ENCODE results near the gene HEG1.
A peak's percentile ranks its signal among the peaks of the same experiment; 100 is the strongest.

The HEG1 gene

GRCh38 chr3:125053304-125053699, 2.5 kb downstream of the HEG1 start:
- WGBS (ENCODE audit: insufficient coverage): 100% methylated on average over 1 of the region's 2 CpGs
- H3K36me3 ChIP-seq (ENCODE audit: control insufficient read depth in 4 of 4, insufficient read depth in 4 of 4, low read length in 3 of 4): no peaks in the 10 kb centered on the region
- H3K27me3 ChIP-seq (replicated peaks in 2 of 5; ENCODE audit: control insufficient read depth in 4 of 5, insufficient read depth in 5 of 5, low read length in 4 of 5): peaks cover 0 to 2% (median 0%) of the 10 kb centered on the region in 5 experiments
- no peak overlapping the region for H3K4me3 ChIP-seq (ENCODE audit: control insufficient read depth in 1 of 7, extremely low read depth in 1 of 7, insufficient read depth in 4 of 7, low read depth in 2 of 7, low read length in 6 of 7)
- CTCF ChIA-PET: interaction anchor here (1.3 kb wide), 1 partner anchor 8 kb away, joined by 4 read pairs; no protein-coding TSS in a partner anchor
- DNase-seq: no peak
- H3K27ac ChIP-seq (ENCODE audit: insufficient read depth in 1 of 2, low read depth in 1 of 2, low read length in 2 of 2, poor library complexity in 1 of 2, severe bottlenecking in 2 of 2): no peak overlapping the region
- POLR2A ChIA-PET: no interaction called here
- peaks cover 2 to 45% (median 35%) of the 10 kb centered on the region in 4 experiments for H3K4me1 ChIP-seq (ENCODE audit: control extremely low read depth in 1 of 4, control insufficient read depth in 4 of 4, insufficient read depth in 4 of 4, low read length in 3 of 4)
- H3K9me3 ChIP-seq (ENCODE audit: control extremely low read depth in 1 of 5, control insufficient read depth in 4 of 5, insufficient read depth in 2 of 5, low read depth in 1 of 5, low read length in 4 of 5): no peaks in the 10 kb centered on the region

- POLR2A ChIA-PET: interaction anchor here (0.6 kb wide), 1 partner anchor 10 kb away, joined by 3 read pairs; no protein-coding TSS in a partner anchor
- H3K9me3 ChIP-seq (ENCODE audit: control extremely low read depth in 1 of 5, control insufficient read depth in 4 of 5, insufficient read depth in 2 of 5, low read depth in 1 of 5, low read length in 4 of 5): no peaks in the 10 kb centered on the region
- 61% methylated on average over 8 of the region's 8 CpGs for WGBS (ENCODE audit: insufficient coverage)
- H3K4me1 ChIP-seq (ENCODE audit: control extremely low read depth in 1 of 4, control insufficient read depth in 4 of 4, insufficient read depth in 4 of 4, low read length in 3 of 4): peaks cover 2 to 45% (median 35%) of the 10 kb centered on the region in 4 experiments
- CTCF ChIA-PET: interaction anchor here (1.8 kb wide), 1 partner anchor 40 kb away, joined by 4 read pairs; no protein-coding TSS in a partner anchor
- DNase-seq: peak in 1 of 3 donors; percentile 19
- peak overlapping the region in 6 of 7 experiments; percentile 2 to 70 (median 44) for H3K4me3 ChIP-seq (ENCODE audit: control insufficient read depth in 1 of 7, extremely low read depth in 1 of 7, insufficient read depth in 4 of 7, low read depth in 2 of 7, low read length in 6 of 7)
- no peaks in the 10 kb centered on the region for H3K36me3 ChIP-seq (ENCODE audit: control insufficient read depth in 4 of 4, insufficient read depth in 4 of 4, low read length in 3 of 4)
- peak overlapping the region in 1 of 2 experiments; percentile 28 for H3K27ac ChIP-seq (ENCODE audit: insufficient read depth in 1 of 2, low read depth in 1 of 2, low read length in 2 of 2, poor library complexity in 1 of 2, severe bottlenecking in 2 of 2)
- H3K27me3 ChIP-seq (replicated peaks in 2 of 5; ENCODE audit: control insufficient read depth in 4 of 5, insufficient read depth in 5 of 5, low read length in 4 of 5): no peaks in the 10 kb centered on the region
Observed at GRCh38 chr3:125052624-125053303, 3.0 kb downstream of the HEG1 start.

- peaks cover 0 to 2% (median 0%) of the 10 kb centered on the region in 4 experiments for H3K36me3 ChIP-seq (ENCODE audit: control insufficient read depth in 4 of 4, insufficient read depth in 4 of 4, low read length in 3 of 4)
- ChIA-PET CTCF (interaction anchor here (1.8 kb wide), 1 partner anchor 40 kb away, joined by 4 read pairs; no protein-coding TSS in a partner anchor), POLR2A (interaction anchor here (0.6 kb wide), 1 partner anchor 9 kb away, joined by 3 read pairs; no protein-coding TSS in a partner anchor)
- peak overlapping the region in 6 of 7 experiments; percentile 2 to 70 (median 44) for H3K4me3 ChIP-seq (ENCODE audit: control insufficient read depth in 1 of 7, extremely low read depth in 1 of 7, insufficient read depth in 4 of 7, low read depth in 2 of 7, low read length in 6 of 7)
- peak overlapping the region in 1 of 2 experiments; percentile 28 for H3K27ac ChIP-seq (ENCODE audit: insufficient read depth in 1 of 2, low read depth in 1 of 2, low read length in 2 of 2, poor library complexity in 1 of 2, severe bottlenecking in 2 of 2)
- H3K27me3 ChIP-seq (replicated peaks in 2 of 5; ENCODE audit: control insufficient read depth in 4 of 5, insufficient read depth in 5 of 5, low read length in 4 of 5): no peaks in the 10 kb centered on the region
- peaks cover 2 to 45% (median 35%) of the 10 kb centered on the region in 4 experiments for H3K4me1 ChIP-seq (ENCODE audit: control extremely low read depth in 1 of 4, control insufficient read depth in 4 of 4, insufficient read depth in 4 of 4, low read length in 3 of 4)
- 3% methylated on average over 13 of the region's 14 CpGs for WGBS (ENCODE audit: insufficient coverage)
- peak; percentile 36 to 81 (median 73) for DNase-seq
- H3K9me3 ChIP-seq (ENCODE audit: control extremely low read depth in 1 of 5, control insufficient read depth in 4 of 5, insufficient read depth in 2 of 5, low read depth in 1 of 5, low read length in 4 of 5): no peaks in the 10 kb centered on the region
Observed at GRCh38 chr3:125051715-125052581, 3.8 kb downstream of the HEG1 start.

- no peak for DNase-seq
- ChIA-PET CTCF (interaction anchor here (1.8 kb wide), 1 partner anchor 39 kb away, joined by 4 read pairs; no protein-coding TSS in a partner anchor), POLR2A (no interaction called here)
- Histone ChIP-seq H3K9me3 (ENCODE audit: control extremely low read depth in 1 of 5, control insufficient read depth in 4 of 5, insufficient read depth in 2 of 5, low read depth in 1 of 5, low read length in 4 of 5) (no peaks in the 10 kb centered on the region), H3K4me1 (ENCODE audit: control extremely low read depth in 1 of 4, control insufficient read depth in 4 of 4, insufficient read depth in 4 of 4, low read length in 3 of 4) (peaks cover 2 to 40% (median 32%) of the 10 kb centered on the region in 4 experiments), H3K27me3 (replicated peaks in 2 of 5; ENCODE audit: control insufficient read depth in 4 of 5, insufficient read depth in 5 of 5, low read length in 4 of 5) (no peaks in the 10 kb centered on the region), H3K36me3 (ENCODE audit: control insufficient read depth in 4 of 4, insufficient read depth in 4 of 4, low read length in 3 of 4) (peaks cover 0 to 2% (median 0%) of the 10 kb centered on the region in 4 experiments), H3K4me3 (ENCODE audit: control insufficient read depth in 1 of 7, extremely low read depth in 1 of 7, insufficient read depth in 4 of 7, low read depth in 2 of 7, low read length in 6 of 7) (peak overlapping the region in 4 of 7 experiments; percentile 35 to 70 (median 44)), H3K27ac (ENCODE audit: insufficient read depth in 1 of 2, low read depth in 1 of 2, low read length in 2 of 2, poor library complexity in 1 of 2, severe bottlenecking in 2 of 2) (no peak overlapping the region)
- WGBS (ENCODE audit: insufficient coverage): 93% methylated on average over 3 of the region's 7 CpGs
Observed at GRCh38 chr3:125051205-125051604, 4.6 kb downstream of the HEG1 start.

GRCh38 chr3:125050488-125051090, 5.2 kb downstream of the HEG1 start:
- H3K27ac ChIP-seq (ENCODE audit: insufficient read depth in 1 of 2, low read depth in 1 of 2, low read length in 2 of 2, poor library complexity in 1 of 2, severe bottlenecking in 2 of 2): no peak overlapping the region
- H3K36me3 ChIP-seq (ENCODE audit: control insufficient read depth in 4 of 4, insufficient read depth in 4 of 4, low read length in 3 of 4): peaks cover 0 to 2% (median 0%) of the 10 kb centered on the region in 4 experiments
- H3K4me1 ChIP-seq (ENCODE audit: control extremely low read depth in 1 of 4, control insufficient read depth in 4 of 4, insufficient read depth in 4 of 4, low read length in 3 of 4): peaks cover 2 to 39% (median 30%) of the 10 kb centered on the region in 4 experiments
- 100% methylated on average over 4 of the region's 6 CpGs for WGBS (ENCODE audit: insufficient coverage)
- no peaks in the 10 kb centered on the region for H3K9me3 ChIP-seq (ENCODE audit: control extremely low read depth in 1 of 5, control insufficient read depth in 4 of 5, insufficient read depth in 2 of 5, low read depth in 1 of 5, low read length in 4 of 5)
- no peak overlapping the region for H3K4me3 ChIP-seq (ENCODE audit: control insufficient read depth in 1 of 7, extremely low read depth in 1 of 7, insufficient read depth in 4 of 7, low read depth in 2 of 7, low read length in 6 of 7)
- ChIA-PET POLR2A (no interaction called here), CTCF (no interaction called here)
- no peak for DNase-seq
- no peaks in the 10 kb centered on the region for H3K27me3 ChIP-seq (replicated peaks in 2 of 5; ENCODE audit: control insufficient read depth in 4 of 5, insufficient read depth in 5 of 5, low read length in 4 of 5)

GRCh38 chr3:125048282-125048681, 7.5 kb downstream of the HEG1 start:
- POLR2A ChIA-PET: interaction anchor here (0.6 kb wide), 1 partner anchor 329 kb away, joined by 5 read pairs; no protein-coding TSS in a partner anchor

More at GRCh38 chr3:125048282-125048681, 7.5 kb downstream of the HEG1 start:
- no peak overlapping the region for H3K4me3 ChIP-seq (ENCODE audit: control insufficient read depth in 1 of 7, extremely low read depth in 1 of 7, insufficient read depth in 4 of 7, low read depth in 2 of 7, low read length in 6 of 7)
- no peaks in the 10 kb centered on the region for H3K9me3 ChIP-seq (ENCODE audit: control extremely low read depth in 1 of 5, control insufficient read depth in 4 of 5, insufficient read depth in 2 of 5, low read depth in 1 of 5, low read length in 4 of 5)
- H3K27me3 ChIP-seq (replicated peaks in 2 of 5; ENCODE audit: control insufficient read depth in 4 of 5, insufficient read depth in 5 of 5, low read length in 4 of 5): no peaks in the 10 kb centered on the region
- 100% methylated on average over 3 of the region's 3 CpGs for WGBS (ENCODE audit: insufficient coverage)
- H3K27ac ChIP-seq (ENCODE audit: insufficient read depth in 1 of 2, low read depth in 1 of 2, low read length in 2 of 2, poor library complexity in 1 of 2, severe bottlenecking in 2 of 2): no peak overlapping the region
- peaks cover 0 to 2% (median 0%) of the 10 kb centered on the region in 4 experiments for H3K36me3 ChIP-seq (ENCODE audit: control insufficient read depth in 4 of 4, insufficient read depth in 4 of 4, low read length in 3 of 4)
- peaks cover 2 to 23% (median 19%) of the 10 kb centered on the region in 4 experiments for H3K4me1 ChIP-seq (ENCODE audit: control extremely low read depth in 1 of 4, control insufficient read depth in 4 of 4, insufficient read depth in 4 of 4, low read length in 3 of 4)
- CTCF ChIA-PET: interaction anchor here (1.4 kb wide), 1 partner anchor 11 kb away, joined by 5 read pairs; no protein-coding TSS in a partner anchor
- DNase-seq: no peak

Measured in common myeloid progenitor, CD34-positive (primary cell).